H1 (cell line): ENCODE results near the gene UQCRFS1. TPM values are rescaled to one million over a fixed set of nuclear protein-coding genes. Genes with fewer than 3 reads are reported as not detected.

Source experiments
- CEBPB ChIP-seq: IDR thresholded peaks from 2 replicates; pipeline ENCODE4 v1.6.1; 2012; ENCODE audit warnings: low read depth, low read length
- CTBP2 ChIP-seq: IDR thresholded peaks from 2 replicates; pipeline ENCODE4 v1.7.0; 2011; ENCODE audit warnings: borderline replicate concordance, mild to moderate bottlenecking, moderate library complexity, mixed read lengths, low read length; ENCODE audit not compliant: insufficient read depth, insufficient read length
- EP300 ChIP-seq, 2 experiments: IDR thresholded peaks; 1 replicate in 1 of 2; 2 replicates in 1 of 2; pipeline ENCODE4 v1.6.1; 2011 to 2012; ENCODE audit warnings: low read depth in 2 of 2, low read length in 2 of 2, mild to moderate bottlenecking in 2 of 2, borderline replicate concordance in 1 of 2, inconsistent platforms in 1 of 2, moderate library complexity in 1 of 2
- SIRT6 ChIP-seq: IDR thresholded peaks from one replicate; pipeline ENCODE4 v1.7.1; 2012; ENCODE audit warnings: low read length, inconsistent platforms
- TBP ChIP-seq: IDR thresholded peaks from 2 replicates; pipeline ENCODE4 v1.6.1; 2011; ENCODE audit warnings: low read depth, low read length, improper control_type of control experiment
- TEAD4 ChIP-seq: IDR thresholded peaks from 2 replicates; pipeline ENCODE4 v1.6.1; 2012; ENCODE audit warnings: low read depth, low read length, inconsistent platforms, mixed read lengths
- polyA plus RNA-seq, 7 experiments: library from polyadenylated mRNA; depleted of rRNA in 3 of 7; stranded (reverse) in 5 of 7; unstranded in 2 of 7; fragments of >200 nt in 5 of 7; fragments of 200-250 nt in 2 of 7; gene quantifications; 1 replicate in 5 of 7; 2 replicates in 1 of 7; 4 replicates in 1 of 7; pipeline versions ENCODE4 v1.2.1 to v1.2.3, GENCODE V29; 2011 to 2013; ENCODE audit warnings: missing spikeins in 2 of 7, mixed read lengths in 2 of 7
- total RNA-seq: library from RNA; stranded (reverse); fragmentation: NEBNext Ultra II Directional; extraction: Animal tissue kit (Norgen Biotek cat#: 25700); gene quantifications from 2 replicates; pipeline ENCODE4 v1.2.1, GENCODE V29; 2021
- TF ChIP-seq, protein P1 (sequence below): fragments of 300-600 bp; sonication (generic); IDR thresholded peaks from 2 replicates; pipeline ENCODE4 v1.7.1; 2012; ENCODE audit warnings: low read length, moderate library complexity, mild to moderate bottlenecking, inconsistent platforms; ENCODE audit not compliant: insufficient replicate concordance

UQCRFS1 gene
- total and polyA plus RNA-seq, 2 of the 8 experiments (the other 6 are each of a cell fraction or from before 2014, with no cell fraction given), result 52.4 to 59.1 TPM

DNA sequence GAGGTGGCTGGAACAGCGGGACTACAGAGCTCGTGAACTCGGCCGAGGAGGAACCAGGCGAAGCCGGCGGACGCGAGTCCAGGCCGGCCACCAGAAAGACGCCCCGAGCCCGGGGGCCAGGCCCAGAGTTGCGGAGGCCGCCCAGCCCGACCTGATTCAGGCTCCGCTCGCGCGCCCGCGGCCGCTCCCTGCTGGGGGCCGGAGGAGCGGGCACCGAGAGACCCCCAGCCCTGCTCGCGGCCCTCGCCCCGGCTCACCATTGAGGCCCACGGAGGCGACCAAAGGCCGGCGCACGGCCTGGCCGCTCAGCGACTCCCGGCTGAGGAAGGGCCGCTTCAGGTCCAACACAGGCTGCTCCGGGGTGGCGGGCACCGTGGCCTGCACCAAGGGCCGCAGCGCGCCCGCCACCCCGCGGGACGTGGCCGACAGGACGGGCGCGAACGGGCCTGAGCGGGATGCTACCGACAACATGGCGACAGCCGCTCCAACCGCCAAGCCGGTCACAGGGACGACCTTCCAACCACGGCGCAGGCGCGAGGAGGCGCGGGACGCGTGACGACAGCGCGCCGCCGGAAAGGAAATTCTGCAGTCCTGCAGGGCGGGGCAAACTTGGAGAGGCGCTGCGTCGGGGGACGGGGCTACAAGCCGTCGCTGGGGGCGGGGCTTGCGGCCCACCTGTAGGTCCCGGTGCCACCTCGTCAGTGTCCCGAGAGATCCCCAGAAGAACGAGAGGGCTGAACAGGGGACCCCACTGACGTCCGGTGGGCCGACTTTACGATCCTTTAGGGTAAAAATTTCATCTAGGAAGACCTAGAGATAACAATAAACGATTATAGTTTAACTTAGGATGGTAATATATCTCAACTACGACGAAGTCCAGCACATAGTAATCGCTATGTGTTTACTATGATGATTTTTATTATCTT lies at the start of gene UQCRFS1 (continued):
- TF ChIP-seq, protein P1, sequence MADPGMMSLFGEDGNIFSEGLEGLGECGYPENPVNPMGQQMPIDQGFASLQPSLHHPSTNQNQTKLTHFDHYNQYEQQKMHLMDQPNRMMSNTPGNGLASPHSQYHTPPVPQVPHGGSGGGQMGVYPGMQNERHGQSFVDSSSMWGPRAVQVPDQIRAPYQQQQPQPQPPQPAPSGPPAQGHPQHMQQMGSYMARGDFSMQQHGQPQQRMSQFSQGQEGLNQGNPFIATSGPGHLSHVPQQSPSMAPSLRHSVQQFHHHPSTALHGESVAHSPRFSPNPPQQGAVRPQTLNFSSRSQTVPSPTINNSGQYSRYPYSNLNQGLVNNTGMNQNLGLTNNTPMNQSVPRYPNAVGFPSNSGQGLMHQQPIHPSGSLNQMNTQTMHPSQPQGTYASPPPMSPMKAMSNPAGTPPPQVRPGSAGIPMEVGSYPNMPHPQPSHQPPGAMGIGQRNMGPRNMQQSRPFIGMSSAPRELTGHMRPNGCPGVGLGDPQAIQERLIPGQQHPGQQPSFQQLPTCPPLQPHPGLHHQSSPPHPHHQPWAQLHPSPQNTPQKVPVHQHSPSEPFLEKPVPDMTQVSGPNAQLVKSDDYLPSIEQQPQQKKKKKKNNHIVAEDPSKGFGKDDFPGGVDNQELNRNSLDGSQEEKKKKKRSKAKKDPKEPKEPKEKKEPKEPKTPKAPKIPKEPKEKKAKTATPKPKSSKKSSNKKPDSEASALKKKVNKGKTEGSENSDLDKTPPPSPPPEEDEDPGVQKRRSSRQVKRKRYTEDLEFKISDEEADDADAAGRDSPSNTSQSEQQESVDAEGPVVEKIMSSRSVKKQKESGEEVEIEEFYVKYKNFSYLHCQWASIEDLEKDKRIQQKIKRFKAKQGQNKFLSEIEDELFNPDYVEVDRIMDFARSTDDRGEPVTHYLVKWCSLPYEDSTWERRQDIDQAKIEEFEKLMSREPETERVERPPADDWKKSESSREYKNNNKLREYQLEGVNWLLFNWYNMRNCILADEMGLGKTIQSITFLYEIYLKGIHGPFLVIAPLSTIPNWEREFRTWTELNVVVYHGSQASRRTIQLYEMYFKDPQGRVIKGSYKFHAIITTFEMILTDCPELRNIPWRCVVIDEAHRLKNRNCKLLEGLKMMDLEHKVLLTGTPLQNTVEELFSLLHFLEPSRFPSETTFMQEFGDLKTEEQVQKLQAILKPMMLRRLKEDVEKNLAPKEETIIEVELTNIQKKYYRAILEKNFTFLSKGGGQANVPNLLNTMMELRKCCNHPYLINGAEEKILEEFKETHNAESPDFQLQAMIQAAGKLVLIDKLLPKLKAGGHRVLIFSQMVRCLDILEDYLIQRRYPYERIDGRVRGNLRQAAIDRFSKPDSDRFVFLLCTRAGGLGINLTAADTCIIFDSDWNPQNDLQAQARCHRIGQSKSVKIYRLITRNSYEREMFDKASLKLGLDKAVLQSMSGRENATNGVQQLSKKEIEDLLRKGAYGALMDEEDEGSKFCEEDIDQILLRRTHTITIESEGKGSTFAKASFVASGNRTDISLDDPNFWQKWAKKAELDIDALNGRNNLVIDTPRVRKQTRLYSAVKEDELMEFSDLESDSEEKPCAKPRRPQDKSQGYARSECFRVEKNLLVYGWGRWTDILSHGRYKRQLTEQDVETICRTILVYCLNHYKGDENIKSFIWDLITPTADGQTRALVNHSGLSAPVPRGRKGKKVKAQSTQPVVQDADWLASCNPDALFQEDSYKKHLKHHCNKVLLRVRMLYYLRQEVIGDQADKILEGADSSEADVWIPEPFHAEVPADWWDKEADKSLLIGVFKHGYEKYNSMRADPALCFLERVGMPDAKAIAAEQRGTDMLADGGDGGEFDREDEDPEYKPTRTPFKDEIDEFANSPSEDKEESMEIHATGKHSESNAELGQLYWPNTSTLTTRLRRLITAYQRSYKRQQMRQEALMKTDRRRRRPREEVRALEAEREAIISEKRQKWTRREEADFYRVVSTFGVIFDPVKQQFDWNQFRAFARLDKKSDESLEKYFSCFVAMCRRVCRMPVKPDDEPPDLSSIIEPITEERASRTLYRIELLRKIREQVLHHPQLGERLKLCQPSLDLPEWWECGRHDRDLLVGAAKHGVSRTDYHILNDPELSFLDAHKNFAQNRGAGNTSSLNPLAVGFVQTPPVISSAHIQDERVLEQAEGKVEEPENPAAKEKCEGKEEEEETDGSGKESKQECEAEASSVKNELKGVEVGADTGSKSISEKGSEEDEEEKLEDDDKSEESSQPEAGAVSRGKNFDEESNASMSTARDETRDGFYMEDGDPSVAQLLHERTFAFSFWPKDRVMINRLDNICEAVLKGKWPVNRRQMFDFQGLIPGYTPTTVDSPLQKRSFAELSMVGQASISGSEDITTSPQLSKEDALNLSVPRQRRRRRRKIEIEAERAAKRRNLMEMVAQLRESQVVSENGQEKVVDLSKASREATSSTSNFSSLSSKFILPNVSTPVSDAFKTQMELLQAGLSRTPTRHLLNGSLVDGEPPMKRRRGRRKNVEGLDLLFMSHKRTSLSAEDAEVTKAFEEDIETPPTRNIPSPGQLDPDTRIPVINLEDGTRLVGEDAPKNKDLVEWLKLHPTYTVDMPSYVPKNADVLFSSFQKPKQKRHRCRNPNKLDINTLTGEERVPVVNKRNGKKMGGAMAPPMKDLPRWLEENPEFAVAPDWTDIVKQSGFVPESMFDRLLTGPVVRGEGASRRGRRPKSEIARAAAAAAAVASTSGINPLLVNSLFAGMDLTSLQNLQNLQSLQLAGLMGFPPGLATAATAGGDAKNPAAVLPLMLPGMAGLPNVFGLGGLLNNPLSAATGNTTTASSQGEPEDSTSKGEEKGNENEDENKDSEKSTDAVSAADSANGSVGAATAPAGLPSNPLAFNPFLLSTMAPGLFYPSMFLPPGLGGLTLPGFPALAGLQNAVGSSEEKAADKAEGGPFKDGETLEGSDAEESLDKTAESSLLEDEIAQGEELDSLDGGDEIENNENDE, result no peak
- no peak for TF ChIP-seq SIRT6
- TF ChIP-seq TBP, result peak; percentile 69; the same call in 1 of the 2 replicates
- TF ChIP-seq TEAD4, result peak; percentile 46; the same call in 1 of the 2 replicates
- no peak for TF ChIP-seq CTBP2
- no peak for TF ChIP-seq EP300 (IDR thresholded peaks at IDR 0.05; ENCODE audit: borderline replicate concordance in 1 of 2, low read depth in 2 of 2, low read length in 2 of 2)
- no peak for TF ChIP-seq CEBPB
